Activated CD4-positive, alpha-beta T cell treated with anti-CD3 and anti-CD28 coated beads, Interleukin-2, amount 50 U/mL, for 4 hours (primary cell): ENCODE measurements around the gene PARP4.
"Not testable (repeated sequence)": the region's sequence is repeated elsewhere in the genome, so short reads cannot be mapped to it uniquely, and the experiment has no call there.

ENCODE experiments used
- DNase-seq, 2 experiments: peaks; one replicate each; pipeline ENCODE4 v3.0.0-alpha.2; 2020

Gene PARP4

GRCh38 chr13:24512197-24512907 is at the start of gene PARP4:
Gene PARP4, minus strand, starts transcription at chr13:24512778. Its CDS starts 9,002 bp downstream, at chr13:24503776.
- DNase-seq = peak; percentile 36 to 46

DNA sequence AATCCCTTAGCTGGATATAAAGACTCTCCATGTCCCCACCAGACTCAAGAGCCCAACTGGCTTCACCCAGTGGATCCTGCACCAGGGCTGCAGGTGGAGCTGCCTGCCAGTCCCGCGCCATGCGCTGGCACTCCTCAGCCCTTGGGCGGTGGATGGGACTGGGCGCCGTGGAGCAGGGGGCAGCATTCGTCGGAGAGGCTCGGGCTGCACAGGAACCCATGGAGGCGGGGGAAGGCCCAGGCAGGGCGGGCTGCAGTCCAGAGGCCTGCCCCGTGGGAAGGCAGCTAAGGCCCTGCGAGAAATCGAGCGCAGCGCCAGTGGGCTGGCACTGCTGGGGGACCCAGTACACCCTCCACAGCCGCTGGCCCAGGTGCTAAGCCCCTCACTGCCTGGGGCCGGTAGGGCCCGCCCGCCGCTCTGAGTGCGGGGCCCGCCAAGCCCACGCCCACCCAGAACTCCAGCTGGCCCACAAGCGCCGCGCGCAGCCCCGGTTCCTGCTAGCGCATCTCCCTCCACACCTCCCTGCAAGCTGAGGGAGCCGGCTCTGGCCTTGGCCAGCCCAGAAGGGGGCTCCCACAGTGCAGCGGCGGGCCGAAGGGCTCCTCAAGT is 48.1 kb upstream of the PARP4 start:
- not testable (repeated sequence) for DNase-seq

DNA sequence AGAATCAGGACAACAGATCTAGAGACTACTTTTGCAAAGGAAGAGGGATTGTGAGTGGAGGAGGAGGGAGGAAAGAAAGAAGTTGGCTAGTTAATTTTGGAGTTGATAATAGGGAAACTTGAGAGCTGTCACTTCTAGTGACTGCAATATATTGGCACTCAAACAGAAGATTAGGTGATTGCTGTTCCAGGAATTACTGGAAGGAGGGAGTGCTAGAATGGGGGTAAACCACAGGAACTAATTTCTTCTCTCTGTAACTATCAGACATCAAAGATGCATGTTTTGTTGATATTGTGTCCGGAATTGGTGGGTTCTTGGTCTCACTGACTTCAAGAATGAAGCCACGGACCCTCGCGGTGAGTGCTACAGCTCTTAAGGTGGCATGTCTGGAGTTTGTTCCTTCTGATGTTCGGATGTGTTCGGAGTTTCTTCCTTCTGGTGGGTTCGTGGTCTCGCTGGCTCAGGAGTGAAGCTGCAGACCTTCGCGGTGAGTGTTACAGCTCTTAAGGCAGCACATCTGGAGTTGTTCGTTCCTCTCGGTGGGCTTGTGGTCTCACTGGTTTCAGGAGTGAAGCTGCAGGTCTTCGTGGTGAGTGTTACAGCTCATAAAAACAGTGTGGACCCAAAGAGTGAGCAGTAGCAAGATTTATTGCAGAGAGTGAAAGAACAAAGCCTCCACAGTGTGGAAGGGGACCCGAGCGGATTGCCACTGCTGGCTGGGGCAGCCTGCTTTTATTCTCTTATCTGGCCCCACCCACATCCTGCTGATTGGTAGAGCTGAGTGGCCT is 47.0 kb upstream of the PARP4 start:
- not testable (repeated sequence) for DNase-seq

- DNase-seq = no peak
These were observed 44.5 kb upstream of the PARP4 start for GRCh38 chr13:24557081-24557480.

DNA sequence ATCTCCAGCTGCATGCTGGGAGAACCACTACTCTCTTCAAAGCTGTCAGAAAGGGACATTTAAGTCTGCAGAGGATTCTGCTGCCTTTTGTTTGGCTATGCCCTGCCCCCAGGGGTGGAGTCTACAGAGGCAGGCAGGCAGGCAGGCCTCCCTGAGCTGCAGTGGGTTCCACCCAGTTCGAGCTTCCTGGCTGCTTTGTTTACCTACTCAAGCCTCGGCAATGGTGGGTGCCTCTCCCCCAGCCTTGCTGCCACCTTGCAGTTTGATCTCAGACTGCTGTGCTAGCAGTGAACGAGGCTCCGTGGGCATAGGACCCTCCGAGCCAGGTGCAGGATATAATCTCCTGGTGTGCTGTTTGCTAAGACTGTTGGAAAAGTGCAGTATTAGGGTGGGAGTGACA is 41.3 kb upstream of the PARP4 start:
- DNase-seq = not testable (repeated sequence)

- DNase-seq = not testable (repeated sequence)
These were observed 29.1 kb upstream of the PARP4 start for GRCh38 chr13:24541476-24542352.

DNA sequence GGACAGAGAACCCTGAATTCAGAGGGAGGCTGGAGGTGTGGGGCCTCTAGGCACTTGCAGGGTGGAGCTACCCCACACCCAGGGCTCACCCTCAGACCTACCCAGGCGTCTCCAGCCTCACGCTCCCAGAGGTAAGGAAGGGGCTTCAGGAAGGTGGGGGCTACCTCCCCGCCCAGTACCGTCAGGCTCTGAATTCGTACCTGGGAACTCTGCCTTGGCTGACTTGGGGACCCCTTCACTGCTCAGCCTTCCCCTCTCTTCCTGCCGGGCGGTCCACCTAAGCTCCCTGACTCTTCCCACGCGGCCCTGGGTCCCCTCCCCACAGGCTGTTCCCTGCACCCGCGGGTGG is 28.5 kb upstream of the PARP4 start:
- no peak for DNase-seq

GRCh38 chr13:24540236-24541126 is 27.9 kb upstream of the PARP4 start:
- no peak for DNase-seq

- no peak for DNase-seq
These were observed 27.1 kb upstream of the PARP4 start for GRCh38 chr13:24539500-24540165.

DNA sequence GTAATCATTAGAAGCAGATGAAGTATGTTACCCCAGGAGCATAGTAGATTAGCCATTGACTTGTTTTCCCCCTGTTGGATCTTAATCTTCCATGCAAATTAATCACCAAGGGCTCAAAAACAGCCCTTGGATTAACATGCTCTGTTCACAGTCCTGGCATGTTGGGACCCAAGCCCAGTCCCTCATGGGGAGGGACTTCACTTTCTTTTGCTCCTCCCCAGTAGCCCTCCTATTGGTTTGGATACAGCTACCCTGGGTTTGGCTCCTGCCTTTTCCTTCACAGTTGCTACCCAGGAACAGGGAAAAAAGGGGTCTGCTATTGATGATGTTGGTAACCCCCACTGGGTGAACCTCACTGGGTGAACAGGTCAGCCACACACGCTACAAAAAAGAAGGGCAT is 16.9 kb upstream of the PARP4 start:
- DNase-seq = no peak

DNA sequence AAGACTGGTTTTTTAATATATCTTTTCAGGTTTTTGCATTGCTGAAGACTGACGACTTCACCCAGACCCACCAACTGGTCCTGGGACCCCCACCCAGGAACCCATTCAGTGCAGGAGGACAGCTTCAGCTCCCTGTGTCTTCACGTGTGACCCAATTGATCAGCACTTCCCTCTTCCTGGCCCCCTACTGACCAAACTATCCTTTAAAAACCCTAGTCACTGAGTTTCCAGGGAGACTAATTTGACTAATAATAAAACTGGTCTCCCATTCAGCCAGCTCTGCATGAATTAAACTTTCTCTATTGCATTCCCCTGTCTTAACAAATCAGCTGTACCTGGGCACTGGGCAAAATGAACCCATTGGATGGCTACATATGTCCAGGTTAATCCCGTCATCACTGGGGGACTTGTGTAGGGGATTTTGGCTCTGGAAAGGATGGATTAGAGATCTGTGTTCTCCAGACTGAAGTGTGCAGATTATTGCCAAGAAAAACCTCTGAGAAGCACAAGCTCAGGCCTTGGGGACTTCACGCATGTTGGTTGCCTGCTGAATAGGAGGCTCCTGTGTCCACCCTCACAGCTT is 16.3 kb upstream of the PARP4 start:
- no peak for DNase-seq

DNA sequence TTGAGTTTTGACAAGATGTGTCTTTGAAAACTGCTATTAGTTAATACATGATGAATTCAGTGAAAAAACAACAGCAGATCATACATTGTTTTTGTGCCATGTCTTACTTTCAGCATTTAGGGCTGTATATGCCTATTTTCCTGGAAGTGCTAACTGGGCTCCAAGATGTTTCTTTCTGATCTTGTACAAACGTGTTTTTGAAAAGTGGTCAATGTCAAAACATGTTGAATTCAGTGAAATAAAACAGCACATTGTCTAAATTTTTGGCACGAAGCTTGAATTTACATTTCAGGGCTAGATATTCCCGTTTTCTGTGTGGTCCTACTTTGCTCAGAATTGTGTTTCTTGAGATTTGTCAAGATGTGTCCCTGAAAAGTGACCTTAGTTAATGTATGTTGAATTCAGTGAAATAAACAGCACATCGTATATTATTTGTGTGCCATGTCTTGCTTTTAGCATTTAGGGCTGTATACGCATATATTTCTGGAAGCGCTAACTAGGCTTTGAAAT is 14.7 kb upstream of the PARP4 start:
- DNase-seq = no peak

GRCh38 chr13:24520733-24521132 is 8.2 kb upstream of the PARP4 start:
- no peak for DNase-seq

GRCh38 chr13:24516919-24517318 is 4.3 kb upstream of the PARP4 start:
- DNase-seq = no peak

DNA sequence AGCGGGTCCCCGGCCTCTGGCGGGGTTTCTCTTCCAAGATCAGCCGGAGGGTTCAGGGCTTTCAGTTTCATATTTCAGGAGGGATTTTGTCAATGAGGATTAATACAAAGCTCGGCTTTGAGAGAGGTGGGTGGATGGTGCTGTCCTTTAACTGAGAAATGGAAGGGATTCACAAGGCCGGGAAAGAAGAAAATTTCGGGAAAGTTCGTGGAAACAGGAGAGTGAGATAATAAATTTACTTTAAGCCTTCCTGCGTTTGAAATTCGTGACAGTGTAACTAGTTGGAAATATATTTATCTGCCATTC is 283 bp upstream of the PARP4 start:
- no peak for DNase-seq

GRCh38 chr13:24511816-24512196 is 772 bp downstream of the PARP4 start:
- no peak for DNase-seq

- DNase-seq = peak; percentile 53 to 65
These were observed 1.4 kb downstream of the PARP4 start for GRCh38 chr13:24511019-24511815.

- no peak for DNase-seq
These were observed 5.8 kb downstream of the PARP4 start for GRCh38 chr13:24506698-24507335.

DNA sequence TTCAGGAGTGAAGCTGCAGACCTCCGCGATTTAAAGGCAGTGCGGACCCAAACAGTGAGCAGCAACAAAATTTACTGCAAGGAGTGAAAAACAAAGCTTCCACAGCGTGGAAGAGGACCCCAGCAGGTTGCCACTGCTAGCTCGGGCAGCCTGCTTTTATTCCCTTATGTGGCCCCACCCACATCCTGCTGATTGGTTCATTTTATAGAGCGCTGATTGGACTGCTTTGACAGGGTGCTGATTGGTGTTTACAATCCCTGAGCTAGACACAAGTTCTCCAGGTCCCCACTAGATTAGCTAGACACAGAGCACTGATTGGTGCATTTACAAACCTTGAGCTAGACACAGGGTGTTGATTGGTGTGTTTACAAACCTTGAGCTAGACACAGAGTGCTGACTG is 6.3 kb downstream of the PARP4 start:
- DNase-seq = not testable (repeated sequence)

DNA sequence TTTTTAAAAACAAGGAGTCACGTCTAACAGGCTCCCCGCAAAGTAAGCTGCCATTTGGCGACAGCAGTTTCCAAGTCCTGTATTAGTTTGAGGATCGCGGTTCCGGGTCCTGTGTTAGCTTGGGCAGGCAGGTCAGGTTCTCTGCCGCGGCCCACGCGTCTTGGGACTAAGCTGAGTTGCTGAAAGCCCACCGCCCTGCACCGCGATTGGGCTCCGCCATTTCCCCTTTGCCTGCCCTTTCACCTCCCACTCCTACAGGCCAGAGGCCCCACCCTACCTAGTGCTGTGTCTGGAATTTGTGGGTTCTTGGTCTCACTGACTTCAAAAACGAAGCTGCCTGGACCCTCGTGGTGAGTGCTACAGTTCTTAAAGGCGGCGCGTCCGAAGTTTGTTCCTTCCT is 6.8 kb downstream of the PARP4 start:
- no peak for DNase-seq
